NCI-H1092 (cell line): ENCODE measurements around the gene CFAP20.

ENCODE experiments used
- DNase-seq: peaks from one replicate; lab custom pipeline; 2025; lab: John Stamatoyannopoulos, UW

The CFAP20 gene

GRCh38 chr16:58129097-58129936, at the start of gene CFAP20:
TSS of gene CFAP20 (minus strand) at chr16:58129381. CDS start at chr16:58129115, 266 bp downstream.
- peak; percentile 99 for DNase-seq

- no peak for DNase-seq
Measured at GRCh38 chr16:58177353-58177710, 48.2 kb upstream of the CFAP20 start.

- DNase-seq = no peak
Measured at GRCh38 chr16:58176608-58177352, 47.6 kb upstream of the CFAP20 start.

- DNase-seq = no peak
Measured at GRCh38 chr16:58170223-58170622, 41.0 kb upstream of the CFAP20 start.

GRCh38 chr16:58160855-58161254, 31.7 kb upstream of the CFAP20 start:
- no peak for DNase-seq

- DNase-seq = no peak
Measured at GRCh38 chr16:58158725-58159124, 29.5 kb upstream of the CFAP20 start.

GRCh38 chr16:58157951-58158540, 28.9 kb upstream of the CFAP20 start:
- no peak for DNase-seq

- DNase-seq = no peak
Measured at GRCh38 chr16:58157239-58157638, 28.1 kb upstream of the CFAP20 start.

GRCh38 chr16:58155839-58156238, 26.7 kb upstream of the CFAP20 start:
- no peak for DNase-seq

GRCh38 chr16:58154345-58154744, 25.2 kb upstream of the CFAP20 start:
- DNase-seq = no peak

GRCh38 chr16:58152246-58152868, 23.2 kb upstream of the CFAP20 start:
- DNase-seq = no peak

- DNase-seq = no peak
Measured at GRCh38 chr16:58148526-58148925, 19.3 kb upstream of the CFAP20 start.

- DNase-seq = no peak
Measured at GRCh38 chr16:58148099-58148498, 18.9 kb upstream of the CFAP20 start.

- DNase-seq = no peak
Measured at GRCh38 chr16:58138852-58139251, 9.7 kb upstream of the CFAP20 start.

GRCh38 chr16:58137581-58137980, 8.4 kb upstream of the CFAP20 start:
- no peak for DNase-seq

GRCh38 chr16:58128711-58129096, 477 bp downstream of the CFAP20 start:
- no peak for DNase-seq

- DNase-seq = no peak
Measured at GRCh38 chr16:58128181-58128631, 975 bp downstream of the CFAP20 start.

GRCh38 chr16:58127634-58128033, 1.5 kb downstream of the CFAP20 start:
- no peak for DNase-seq

GRCh38 chr16:58127033-58127556, 2.1 kb downstream of the CFAP20 start:
- DNase-seq = no peak

GRCh38 chr16:58126451-58126961, 2.7 kb downstream of the CFAP20 start:
- DNase-seq = no peak

- no peak for DNase-seq
Measured at GRCh38 chr16:58125781-58126335, 3.3 kb downstream of the CFAP20 start.

- DNase-seq = no peak
Measured at GRCh38 chr16:58125041-58125440, 4.1 kb downstream of the CFAP20 start.
